HFF-Myc (cell line): ENCODE measurements around the gene SFSWAP.

Experiments used
- DNase-seq: peaks from one replicate; pipeline ENCODE4 v3.0.0-alpha.2; 2011; ENCODE audit warnings: low read depth; ENCODE audit errors: extremely low read depth
- H3K4me3 ChIP-seq: replicated peaks from 2 replicates; pipeline ENCODE4 v1.5.1; 2011; ENCODE audit warnings: low read depth, mild to moderate bottlenecking, control low read depth, low read length
- CTCF ChIP-seq: IDR thresholded peaks from 2 replicates; pipeline ENCODE4 v1.5.1; 2012; ENCODE audit warnings: mild to moderate bottlenecking, low read depth, low read length, control low read depth; ENCODE audit errors: missing control alignments

The SFSWAP gene

GRCh38 chr12:131841547-131841946 is 130.7 kb downstream of the SFSWAP start:
- TF ChIP-seq CTCF: no peak
- DNase-seq: no peak
- no peak overlapping the region for H3K4me3 ChIP-seq

GRCh38 chr12:131842169-131842568 is 131.3 kb downstream of the SFSWAP start:
- no peak for DNase-seq
- no peak overlapping the region for H3K4me3 ChIP-seq
- no peak for TF ChIP-seq CTCF

- DNase-seq: no peak
- H3K4me3 ChIP-seq: no peak overlapping the region
- TF ChIP-seq CTCF: no peak
Measured at GRCh38 chr12:131843527-131843926, 132.6 kb downstream of the SFSWAP start.

GRCh38 chr12:131844140-131844539 is 133.2 kb downstream of the SFSWAP start:
- no peak for TF ChIP-seq CTCF
- DNase-seq: no peak
- H3K4me3 ChIP-seq: no peak overlapping the region

GRCh38 chr12:131844656-131845055 is 133.8 kb downstream of the SFSWAP start:
- H3K4me3 ChIP-seq: no peak overlapping the region
- TF ChIP-seq CTCF: no peak
- DNase-seq: no peak

- H3K4me3 ChIP-seq: no peak overlapping the region
- DNase-seq: no peak
- no peak for TF ChIP-seq CTCF
Measured at GRCh38 chr12:131845121-131845520, 134.2 kb downstream of the SFSWAP start.

GRCh38 chr12:131847456-131847855 is 136.6 kb downstream of the SFSWAP start:
- no peak overlapping the region for H3K4me3 ChIP-seq
- TF ChIP-seq CTCF: no peak
- DNase-seq: no peak
